UCSD-AML1 (cell line): ENCODE data around the gene KIF3C.
"Not testable (repeated sequence)": the region's sequence is repeated elsewhere in the genome, so short reads cannot be mapped to it uniquely, and the experiment has no call there.

Experiments used
- DNase-seq: peaks from one replicate; lab custom pipeline; 2025; ENCODE audit not compliant: unreplicated experiment; lab: John Stamatoyannopoulos, UW

Gene KIF3C

GRCh38 chr2:25920786-25921415 lies 61.4 kb downstream of the KIF3C start:
- DNase-seq: no peak

DNA sequence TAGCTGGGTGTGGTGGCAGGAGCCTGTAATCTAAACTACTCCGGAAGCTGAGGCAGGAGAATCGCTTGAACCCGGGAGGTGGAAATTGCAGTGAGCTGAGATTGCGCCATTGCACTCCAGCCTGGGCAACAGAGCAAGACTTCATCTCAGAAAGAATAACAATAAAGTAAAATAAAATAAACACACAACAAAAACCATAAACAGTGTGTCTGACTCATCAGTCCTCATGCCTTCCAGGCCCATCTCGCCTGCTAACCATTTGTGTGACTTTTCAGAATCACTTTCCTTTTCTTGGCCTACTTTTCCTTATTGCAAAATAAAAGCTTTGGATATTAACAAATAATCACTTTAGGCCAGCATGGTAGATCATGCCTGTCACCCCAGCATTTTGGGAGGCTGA lies 62.0 kb downstream of the KIF3C start:
- DNase-seq: no peak

DNA sequence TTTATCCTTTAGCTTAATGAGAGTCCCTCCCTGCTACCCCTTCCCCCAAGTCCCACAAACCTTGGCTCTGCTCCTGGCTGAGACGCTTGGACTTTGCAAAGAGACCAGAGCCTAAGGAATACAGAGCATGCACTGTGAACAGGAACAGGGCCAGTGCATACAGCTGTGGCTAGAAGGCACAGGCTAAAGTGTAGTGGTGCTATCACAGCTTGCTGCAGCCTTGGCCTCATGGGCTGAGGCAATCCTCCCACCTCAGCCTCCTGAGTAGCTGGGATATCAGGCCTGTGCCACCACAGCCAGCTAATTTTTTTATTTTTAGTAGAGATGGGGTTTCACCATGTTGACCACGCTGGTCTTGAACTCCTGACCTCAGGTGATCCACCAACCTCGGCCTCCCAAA lies 64.5 kb downstream of the KIF3C start:
- DNase-seq: no peak

DNA sequence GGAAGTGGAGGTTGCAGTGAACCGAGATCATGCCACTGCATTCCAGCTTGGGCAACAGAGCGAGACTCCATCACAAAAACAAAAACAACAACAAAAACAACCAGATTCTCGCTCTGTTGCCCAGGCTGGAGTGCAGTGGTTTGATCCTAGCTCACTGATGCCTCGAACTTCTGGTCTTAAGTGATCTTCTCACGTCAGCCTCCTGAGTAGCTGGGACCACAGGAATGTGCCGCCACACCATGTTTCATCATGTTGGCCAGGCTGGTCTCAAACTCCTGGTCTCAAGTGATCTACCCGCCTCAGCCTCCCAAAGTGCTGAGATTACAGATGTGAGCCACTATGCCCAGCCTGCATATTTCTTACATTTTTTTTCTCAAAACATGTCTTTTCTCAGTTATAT lies 64.9 kb downstream of the KIF3C start:
- DNase-seq: not testable (repeated sequence)

DNA sequence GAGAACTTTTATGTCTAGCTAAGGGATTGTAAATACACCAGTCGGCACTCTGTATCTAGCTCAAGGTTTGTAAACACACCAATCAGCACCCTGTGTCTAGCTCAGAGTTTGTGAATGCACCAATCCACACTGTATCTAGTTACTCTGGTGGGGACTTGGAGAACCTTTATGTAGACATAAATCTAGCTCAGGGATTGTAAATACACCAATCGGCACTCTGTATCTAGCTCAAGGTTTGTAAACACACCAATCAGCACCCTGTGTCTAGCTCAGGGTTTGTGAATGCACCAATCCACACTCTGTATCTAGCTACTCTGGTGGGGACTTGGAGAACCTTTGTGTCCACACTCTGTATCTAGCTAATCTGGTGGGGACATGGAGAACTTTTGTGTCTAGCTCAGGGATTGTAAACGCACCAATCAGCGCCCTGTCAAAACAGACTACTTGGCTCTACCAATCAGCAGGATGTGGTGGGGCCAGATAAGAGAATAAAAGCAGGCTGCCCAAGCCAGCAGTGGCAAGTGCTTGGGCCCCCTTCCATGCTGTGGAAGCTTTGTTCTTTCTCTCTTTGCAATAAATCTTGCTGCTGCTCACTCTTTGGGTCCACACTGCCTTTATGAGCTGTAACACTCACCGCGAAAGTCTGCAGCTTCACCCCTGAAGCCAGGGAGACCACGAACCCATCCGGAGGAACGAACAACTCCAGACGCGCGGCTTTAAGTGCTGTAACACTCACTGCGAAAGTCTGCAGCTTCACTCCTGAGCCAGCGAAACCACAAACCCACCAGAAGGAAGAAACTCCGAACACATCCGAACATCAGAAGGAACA lies 66.1 kb downstream of the KIF3C start:
- peak; percentile 47 for DNase-seq

- DNase-seq: not testable (repeated sequence)
Measured at GRCh38 chr2:25915411-25915810, 66.9 kb downstream of the KIF3C start.

DNA sequence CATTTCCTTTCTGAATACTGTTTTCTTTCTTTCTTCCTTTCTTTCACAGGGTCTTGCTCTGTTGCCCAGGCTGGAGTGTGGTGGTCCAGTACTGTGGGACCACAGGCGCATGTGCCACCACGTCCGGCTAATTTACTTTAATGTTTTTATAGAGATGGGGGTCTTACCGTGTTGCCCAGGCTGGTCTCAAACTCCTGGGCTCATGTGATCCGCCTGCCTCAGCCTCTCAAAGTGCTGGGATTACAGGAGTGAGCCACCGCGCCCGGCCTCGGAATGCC lies 68.7 kb downstream of the KIF3C start:
- not testable (repeated sequence) for DNase-seq

GRCh38 chr2:25912851-25913695 lies 69.2 kb downstream of the KIF3C start:
- DNase-seq: no peak

DNA sequence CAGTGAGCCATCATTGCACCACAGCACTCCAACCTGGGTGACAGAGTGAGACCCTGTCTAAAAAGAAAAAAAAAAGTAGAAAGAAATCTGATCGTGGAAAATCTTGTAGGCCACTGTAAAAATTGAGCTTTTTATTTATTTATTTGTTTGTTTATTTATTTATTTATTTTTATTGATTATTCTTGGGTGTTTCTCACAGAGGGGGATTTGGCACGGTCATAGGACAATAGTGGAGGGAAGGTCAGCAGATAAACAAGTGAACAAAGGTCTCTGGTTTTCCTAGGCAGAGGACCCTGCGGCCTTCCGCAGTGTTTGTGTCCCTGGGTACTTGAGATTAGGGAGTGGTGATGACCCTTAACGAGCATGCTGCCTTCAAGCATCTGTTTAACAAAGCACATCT lies 72.7 kb downstream of the KIF3C start:
- not testable (repeated sequence) for DNase-seq

- DNase-seq: no peak
Measured at GRCh38 chr2:25905126-25905525, 77.2 kb downstream of the KIF3C start.

- no peak for DNase-seq
Measured at GRCh38 chr2:25903216-25903776, 79.0 kb downstream of the KIF3C start.

DNA sequence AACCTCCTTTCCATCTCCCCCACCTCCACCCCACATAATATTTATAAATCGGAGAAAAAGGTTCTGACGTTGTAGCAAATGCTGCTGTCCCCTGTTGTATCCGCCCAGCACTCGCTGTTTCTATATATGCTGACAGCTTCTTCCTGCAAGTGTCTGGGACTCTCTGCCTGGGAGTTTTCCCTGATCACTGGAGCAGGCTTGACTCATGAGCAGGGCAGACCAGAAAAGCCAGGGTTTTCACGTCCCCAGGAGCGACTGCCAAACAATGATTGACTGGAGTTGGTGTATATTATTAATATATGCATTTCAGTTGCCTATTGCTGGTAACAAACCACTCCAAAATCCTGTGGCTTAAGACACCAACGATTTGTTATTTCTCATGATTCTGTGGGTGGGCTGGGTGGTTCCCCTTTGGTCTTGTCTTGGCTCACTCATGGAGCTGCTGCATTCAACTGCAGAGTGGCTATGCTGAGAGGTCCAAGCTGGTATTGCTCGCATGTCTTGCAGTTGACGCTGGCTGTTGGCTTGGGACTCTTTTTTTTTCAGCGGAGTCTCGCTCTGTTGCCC lies 82.8 kb downstream of the KIF3C start:
- no peak for DNase-seq

DNA sequence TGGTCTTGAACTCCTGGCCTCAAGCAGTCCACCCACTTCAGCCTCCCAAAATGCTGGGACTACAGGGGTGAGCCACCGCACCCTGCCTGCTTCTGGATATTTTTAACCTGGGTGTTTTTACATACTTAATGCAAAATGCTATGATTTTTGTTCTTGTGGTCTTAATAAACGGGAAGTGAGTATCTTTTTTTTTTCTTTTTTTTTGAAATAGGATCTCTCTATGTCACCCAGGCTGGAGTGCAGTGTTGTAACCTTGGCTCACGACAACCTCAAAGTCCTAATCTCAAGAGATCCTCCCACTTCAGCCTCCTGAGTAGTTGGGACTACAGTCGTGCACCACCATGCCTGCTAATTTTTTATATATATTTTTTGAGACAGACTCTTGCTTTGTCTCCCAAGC lies 84.8 kb downstream of the KIF3C start:
- DNase-seq: no peak

- DNase-seq: not testable (repeated sequence)
Measured at GRCh38 chr2:25896308-25896707, 86.0 kb downstream of the KIF3C start.

- DNase-seq: no peak
Measured at GRCh38 chr2:25895610-25896009, 86.7 kb downstream of the KIF3C start.

- no peak for DNase-seq
Measured at GRCh38 chr2:25895018-25895417, 87.3 kb downstream of the KIF3C start.

- DNase-seq: no peak
Measured at GRCh38 chr2:25894135-25894830, 88.0 kb downstream of the KIF3C start.

GRCh38 chr2:25891672-25892071 lies 90.6 kb downstream of the KIF3C start:
- no peak for DNase-seq

DNA sequence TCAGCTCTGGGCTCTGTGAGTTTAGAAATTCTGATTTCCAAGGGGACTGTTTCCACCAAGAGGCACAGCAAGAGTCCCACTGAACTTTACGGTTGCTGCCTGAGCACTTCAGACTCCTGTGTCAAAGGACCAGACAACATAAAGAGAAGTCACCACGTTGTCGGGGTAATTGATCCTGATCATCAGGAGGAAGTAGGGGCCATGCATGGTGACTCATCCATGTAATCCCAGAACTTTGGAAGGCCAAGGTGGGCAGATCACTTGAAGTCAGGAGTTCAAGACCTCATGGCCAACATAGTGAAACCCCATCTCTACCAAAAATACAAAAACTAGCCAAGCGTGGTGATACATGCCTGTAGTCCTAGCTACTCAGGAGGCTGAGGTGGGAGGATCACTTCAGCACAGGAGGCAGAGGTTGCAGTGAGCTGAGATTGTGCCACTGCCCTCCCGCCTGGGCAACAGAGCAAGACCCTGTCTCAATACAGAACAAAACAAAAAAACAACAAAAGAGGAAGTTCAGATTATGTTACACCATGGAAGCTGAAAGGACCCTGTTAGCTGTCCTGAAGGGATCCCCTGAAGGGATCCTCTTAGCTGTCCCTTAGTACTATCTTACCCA lies 94.6 kb downstream of the KIF3C start:
- DNase-seq: no peak

GRCh38 chr2:25885933-25886332 lies 96.4 kb downstream of the KIF3C start:
- DNase-seq: no peak
